ENCODE measurements around the gene CCDC183.

The CCDC183 gene

DNA sequence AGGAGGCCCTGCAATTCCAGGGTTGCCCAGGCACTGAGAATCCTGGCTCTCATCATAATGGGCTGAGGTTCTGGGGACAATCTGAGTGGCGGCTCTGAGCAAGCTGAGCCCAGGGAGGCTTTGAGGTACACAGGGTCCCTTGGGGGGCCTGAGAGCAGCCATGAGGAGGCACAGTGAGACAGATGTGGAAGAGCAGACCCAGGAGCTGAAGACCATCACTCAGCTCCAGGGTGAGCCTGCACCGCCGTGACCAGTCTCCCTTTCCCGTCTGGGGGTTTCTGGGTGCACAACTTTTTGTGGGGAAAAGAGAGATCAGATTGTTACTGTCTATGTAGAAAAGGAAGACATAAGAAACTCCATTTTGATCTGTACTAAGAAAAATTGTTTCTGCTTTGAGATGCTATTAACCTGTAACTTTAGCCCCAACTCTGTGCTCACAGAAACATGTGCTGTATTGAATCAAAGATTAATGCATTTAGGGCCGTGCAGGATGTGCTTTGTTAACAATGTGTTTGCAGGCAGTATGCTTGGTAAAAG lies at the start of gene CCDC183:
CCDC183 (plus strand) TSS at position 101 of the 537 bp plus-strand sequence; CDS start at position 161, 60 bp downstream.
- Histone ChIP-seq H3K36me3 (ENCODE audit: control insufficient read depth in 1 of 2, insufficient read depth in 2 of 2, low read length in 2 of 2) (no peaks in the 10 kb centered on the region), H3K4me3 (ENCODE audit: low read depth in 1 of 2, low read length in 2 of 2) (no peak within 1 kb of the TSS), H3K27ac (ENCODE audit: low read length) (no peak within 1 kb of the TSS), H3K9me3 (ENCODE audit: control insufficient read depth in 1 of 2, low read length in 2 of 2) (no peaks in the 10 kb centered on the region), H3K4me1 (ENCODE audit: control insufficient read depth in 1 of 2, insufficient read depth in 2 of 2, low read length in 2 of 2) (peaks cover 0 to 29% of the 10 kb centered on the region in 2 donors), H3K27me3 (ENCODE audit: low read depth, low read length) (peaks cover 15% of the 10 kb centered on the region)

DNA sequence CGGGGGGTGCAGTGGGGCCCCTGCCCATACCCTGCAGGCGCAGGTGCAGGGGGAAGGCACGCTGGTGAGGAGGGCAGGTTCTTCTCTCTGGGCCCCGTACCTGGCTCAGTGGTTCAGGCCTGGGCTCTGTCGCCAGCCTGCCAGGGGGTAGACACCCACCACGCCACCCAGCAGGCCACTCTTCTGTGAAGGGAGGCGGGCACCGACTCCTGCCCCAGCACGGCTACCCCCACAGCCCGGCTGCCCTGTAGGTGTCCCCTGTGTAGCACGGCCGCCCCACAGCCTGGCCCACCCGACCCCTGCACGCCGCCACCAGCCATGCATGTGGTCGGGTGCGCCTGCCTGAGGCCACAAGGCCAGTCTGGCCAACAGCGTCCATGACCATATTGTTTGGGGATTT lies 49.5 kb upstream of the CCDC183 start:
- no peaks in the 10 kb centered on the region for H3K36me3 ChIP-seq (ENCODE audit: control insufficient read depth in 1 of 2, insufficient read depth in 2 of 2, low read length in 2 of 2)
- no peak overlapping the region for H3K27ac ChIP-seq (ENCODE audit: low read length)
- H3K4me3 ChIP-seq (ENCODE audit: low read depth in 1 of 2, low read length in 2 of 2) = no peak overlapping the region
- H3K9me3 ChIP-seq (ENCODE audit: control insufficient read depth in 1 of 2, low read length in 2 of 2) = peaks cover 0 to 3% of the 10 kb centered on the region in 2 donors
- H3K27me3 ChIP-seq (ENCODE audit: low read depth, low read length) = peaks cover 8% of the 10 kb centered on the region
- peaks cover 0 to 14% of the 10 kb centered on the region in 2 donors for H3K4me1 ChIP-seq (ENCODE audit: control insufficient read depth in 1 of 2, insufficient read depth in 2 of 2, low read length in 2 of 2)

DNA sequence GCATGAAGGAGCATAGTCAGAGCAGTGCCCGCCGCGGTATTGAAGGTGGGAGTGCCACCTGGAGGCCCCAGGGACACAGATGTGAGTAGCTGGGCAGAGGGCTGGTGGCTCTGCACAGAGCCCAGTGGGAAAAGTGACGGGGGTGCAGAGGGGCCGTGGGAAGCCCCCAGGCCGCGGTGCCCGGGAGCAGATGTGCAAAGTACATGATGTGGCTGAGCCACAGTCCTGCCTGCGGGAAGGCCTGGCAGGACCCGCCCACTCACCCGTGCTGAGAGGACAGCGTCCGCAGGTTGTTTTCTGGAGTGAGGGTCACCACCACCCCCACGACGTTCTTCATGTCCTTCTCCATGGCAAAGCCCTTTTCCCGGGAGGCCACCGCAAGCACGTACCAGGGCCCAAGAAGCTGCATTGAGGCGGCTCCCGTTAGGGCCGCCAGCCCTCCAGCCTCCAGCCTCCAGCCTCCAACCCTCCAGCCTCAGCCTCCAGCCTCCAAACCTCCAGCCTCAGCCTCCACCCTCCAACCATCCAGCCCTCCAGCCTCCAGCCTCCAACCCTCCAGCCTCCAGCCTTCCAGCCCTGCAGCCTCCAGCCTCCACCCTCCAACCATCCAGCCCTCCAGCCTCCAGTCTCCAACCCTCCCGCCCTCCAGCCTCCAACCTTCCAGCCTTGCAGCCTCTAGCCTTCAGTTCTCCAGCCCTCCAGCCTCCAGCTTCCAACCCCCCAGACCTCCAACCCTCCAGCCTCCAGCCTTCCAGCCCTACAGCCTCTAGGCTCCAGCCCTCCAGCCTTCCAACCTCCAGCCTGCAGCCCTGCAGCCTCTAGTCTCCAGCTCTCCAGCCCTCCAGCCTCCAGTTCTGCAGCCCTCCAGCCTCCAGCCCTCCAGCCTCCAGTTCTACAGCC lies 48.7 kb upstream of the CCDC183 start:
- Histone ChIP-seq H3K36me3 (ENCODE audit: control insufficient read depth in 1 of 2, insufficient read depth in 2 of 2, low read length in 2 of 2) (no peaks in the 10 kb centered on the region), H3K27me3 (ENCODE audit: low read depth, low read length) (no peaks in the 10 kb centered on the region), H3K27ac (ENCODE audit: low read length) (no peak overlapping the region)

DNA sequence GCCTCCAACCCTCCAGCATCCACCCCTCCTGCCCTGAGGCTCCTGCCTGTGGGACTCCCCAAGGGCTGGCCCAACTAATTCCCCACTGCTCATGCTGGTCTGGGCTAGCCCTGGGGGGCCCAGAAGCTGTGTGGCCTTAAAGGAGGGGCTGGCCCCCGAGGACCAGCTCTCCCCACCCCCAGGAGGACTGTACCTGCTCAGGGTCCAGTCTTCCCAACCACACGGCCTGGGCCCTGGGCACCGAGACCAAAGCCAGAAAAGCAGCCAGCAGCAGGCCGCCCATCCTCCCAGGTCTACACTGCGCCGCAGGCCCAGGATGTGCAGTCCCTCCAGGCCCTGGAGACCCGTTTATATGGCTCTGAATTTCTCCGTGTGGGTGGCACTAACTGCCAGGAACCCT lies 47.9 kb upstream of the CCDC183 start, which contains the start of gene LCN6:
LCN6 (minus strand) TSS at position 325 of the 400 bp plus-strand sequence; CDS start at position 283, 42 bp downstream.
- Histone ChIP-seq H3K27me3 (ENCODE audit: low read depth, low read length) (no peaks in the 10 kb centered on the region), H3K4me1 (ENCODE audit: control insufficient read depth in 1 of 2, insufficient read depth in 2 of 2, low read length in 2 of 2) (peaks cover 0 to 4% of the 10 kb centered on the region in 2 donors), H3K9me3 (ENCODE audit: control insufficient read depth in 1 of 2, low read length in 2 of 2) (peaks cover 0 to 10% of the 10 kb centered on the region in 2 donors), H3K36me3 (ENCODE audit: control insufficient read depth in 1 of 2, insufficient read depth in 2 of 2, low read length in 2 of 2) (no peaks in the 10 kb centered on the region), H3K4me3 (ENCODE audit: low read depth in 1 of 2, low read length in 2 of 2) (no peak within 1 kb of the TSS), H3K27ac (ENCODE audit: low read length) (no peak within 1 kb of the TSS)

More for the DNA sequence above, 48.7 kb upstream of the CCDC183 start:
- Histone ChIP-seq H3K4me1 (ENCODE audit: control insufficient read depth in 1 of 2, insufficient read depth in 2 of 2, low read length in 2 of 2) (peaks cover 0 to 6% of the 10 kb centered on the region in 2 donors), H3K9me3 (ENCODE audit: control insufficient read depth in 1 of 2, low read length in 2 of 2) (peaks cover 0 to 10% of the 10 kb centered on the region in 2 donors), H3K4me3 (ENCODE audit: low read depth in 1 of 2, low read length in 2 of 2) (no peak overlapping the region)

DNA sequence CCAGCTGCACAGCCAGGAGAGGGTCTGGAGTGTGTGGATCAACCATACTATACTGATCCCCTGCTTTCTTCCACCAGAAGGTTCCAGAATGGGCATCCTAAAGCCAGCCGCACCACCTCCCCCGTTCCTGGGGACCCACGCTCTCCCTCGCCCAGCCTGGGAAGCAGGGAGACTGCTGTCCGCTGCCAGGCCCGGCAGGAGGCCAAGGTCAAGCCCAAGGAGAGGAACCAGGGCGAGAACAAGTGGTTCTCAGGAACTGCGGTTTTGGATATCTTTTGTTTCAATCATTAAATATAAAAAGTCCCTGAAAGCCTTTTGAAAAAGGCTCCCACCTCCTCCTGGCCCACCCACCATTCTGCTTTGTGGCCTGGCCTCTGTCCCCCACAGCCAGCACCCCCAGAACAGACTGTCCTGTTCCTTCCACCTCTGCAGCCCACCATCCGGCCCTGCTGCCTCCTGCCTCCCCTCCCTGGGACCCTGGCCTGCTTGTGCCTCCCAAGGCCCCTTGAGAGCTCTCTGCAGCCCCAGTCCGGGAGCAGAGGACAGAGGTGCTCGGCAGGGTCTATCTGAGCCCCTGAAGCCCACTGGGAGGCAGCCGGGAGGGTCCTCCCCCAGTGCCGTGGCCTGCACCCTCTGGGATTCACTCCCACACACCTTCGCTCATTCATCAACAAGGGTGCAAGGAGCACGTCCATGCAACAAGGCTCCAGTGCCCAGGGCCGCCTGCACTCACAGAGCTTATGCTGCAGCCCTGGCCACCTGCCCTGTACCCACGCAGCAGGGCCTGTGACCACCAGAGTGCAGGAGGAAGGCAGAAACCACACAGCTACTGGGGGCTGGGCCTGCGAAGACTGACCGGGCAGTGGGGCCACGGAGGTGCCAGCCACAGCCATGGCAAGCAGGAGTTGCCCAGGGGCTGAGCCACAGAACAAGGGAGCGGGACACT lies 47.2 kb upstream of the CCDC183 start:
- Histone ChIP-seq H3K4me1 (ENCODE audit: control insufficient read depth in 1 of 2, insufficient read depth in 2 of 2, low read length in 2 of 2) (peaks cover 0 to 4% of the 10 kb centered on the region in 2 donors), H3K27ac (ENCODE audit: low read length) (no peak overlapping the region), H3K27me3 (ENCODE audit: low read depth, low read length) (no peaks in the 10 kb centered on the region), H3K4me3 (ENCODE audit: low read depth in 1 of 2, low read length in 2 of 2) (no peak overlapping the region), H3K9me3 (ENCODE audit: control insufficient read depth in 1 of 2, low read length in 2 of 2) (peaks cover 0 to 10% of the 10 kb centered on the region in 2 donors), H3K36me3 (ENCODE audit: control insufficient read depth in 1 of 2, insufficient read depth in 2 of 2, low read length in 2 of 2) (no peaks in the 10 kb centered on the region)

DNA sequence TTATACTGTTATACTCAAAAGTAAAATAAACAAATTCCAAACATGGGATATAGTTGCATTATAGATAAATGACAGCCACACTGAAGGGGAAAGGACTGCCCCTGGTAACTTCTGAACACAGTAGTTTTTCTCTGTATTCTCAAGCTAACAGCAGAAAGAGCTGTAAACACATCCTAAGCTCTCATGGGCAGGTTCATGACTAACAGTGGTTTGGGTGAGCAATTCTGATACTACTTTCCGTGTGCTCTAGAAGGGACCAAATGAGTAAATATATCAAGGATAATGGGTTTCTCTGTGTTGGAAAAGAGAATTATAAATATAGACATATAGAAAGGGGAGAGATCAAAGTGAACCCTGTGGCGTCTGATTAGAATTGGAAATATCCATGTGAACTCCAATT lies 45.6 kb upstream of the CCDC183 start:
- Histone ChIP-seq H3K4me1 (ENCODE audit: control insufficient read depth in 1 of 2, insufficient read depth in 2 of 2, low read length in 2 of 2) (peaks cover 0 to 4% of the 10 kb centered on the region in 2 donors), H3K36me3 (ENCODE audit: control insufficient read depth in 1 of 2, insufficient read depth in 2 of 2, low read length in 2 of 2) (no peaks in the 10 kb centered on the region), H3K9me3 (ENCODE audit: control insufficient read depth in 1 of 2, low read length in 2 of 2) (peaks cover 0 to 12% of the 10 kb centered on the region in 2 donors), H3K27me3 (ENCODE audit: low read depth, low read length) (no peaks in the 10 kb centered on the region), H3K27ac (ENCODE audit: low read length) (no peak overlapping the region), H3K4me3 (ENCODE audit: low read depth in 1 of 2, low read length in 2 of 2) (no peak overlapping the region)

DNA sequence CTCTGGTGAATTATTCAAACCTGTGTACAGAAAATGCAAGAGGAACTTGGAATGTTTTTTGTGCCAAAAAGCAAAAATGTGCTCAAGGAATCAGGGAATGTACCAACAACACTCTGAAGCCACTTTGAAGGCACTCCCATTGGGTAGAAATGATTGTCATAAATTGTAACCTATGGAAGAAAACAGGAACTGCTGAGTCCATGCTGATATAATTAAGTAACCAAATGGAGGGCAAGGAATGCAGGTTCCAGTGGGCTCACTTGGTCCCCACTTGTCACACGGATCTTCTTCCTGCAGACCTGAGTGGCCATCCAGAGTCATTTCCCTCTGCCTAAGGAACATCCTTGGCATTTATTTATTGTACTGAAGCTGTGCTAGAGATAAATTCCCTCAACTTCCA lies 44.9 kb upstream of the CCDC183 start:
- Histone ChIP-seq H3K4me3 (ENCODE audit: low read depth in 1 of 2, low read length in 2 of 2) (no peak overlapping the region), H3K36me3 (ENCODE audit: control insufficient read depth in 1 of 2, insufficient read depth in 2 of 2, low read length in 2 of 2) (no peaks in the 10 kb centered on the region), H3K27me3 (ENCODE audit: low read depth, low read length) (no peaks in the 10 kb centered on the region), H3K4me1 (ENCODE audit: control insufficient read depth in 1 of 2, insufficient read depth in 2 of 2, low read length in 2 of 2) (peaks cover 0 to 4% of the 10 kb centered on the region in 2 donors), H3K9me3 (ENCODE audit: control insufficient read depth in 1 of 2, low read length in 2 of 2) (peaks cover 0 to 14% of the 10 kb centered on the region in 2 donors), H3K27ac (ENCODE audit: low read length) (no peak overlapping the region)

DNA sequence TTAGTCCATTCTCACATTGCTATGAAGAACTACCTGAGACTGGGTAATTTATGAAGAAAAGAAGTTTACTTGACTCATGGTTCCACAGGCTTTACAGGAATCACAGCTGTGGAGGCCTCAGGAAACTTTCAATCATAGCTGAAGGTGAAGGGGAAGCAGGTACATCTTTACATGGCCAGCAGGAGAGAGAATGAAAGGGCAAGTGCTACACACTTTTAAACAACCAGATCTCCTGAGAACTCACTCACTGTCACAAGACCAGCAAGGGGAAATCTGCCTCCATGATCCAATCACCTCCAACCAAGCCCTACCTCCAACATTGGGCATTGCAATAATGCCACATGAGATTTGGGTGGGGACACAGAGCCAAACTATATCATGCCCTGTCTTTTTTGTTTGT lies 44.3 kb upstream of the CCDC183 start:
- H3K27me3 ChIP-seq (ENCODE audit: low read depth, low read length) = no peaks in the 10 kb centered on the region
- peaks cover 0 to 4% of the 10 kb centered on the region in 2 donors for H3K4me1 ChIP-seq (ENCODE audit: control insufficient read depth in 1 of 2, insufficient read depth in 2 of 2, low read length in 2 of 2)
- H3K36me3 ChIP-seq (ENCODE audit: control insufficient read depth in 1 of 2, insufficient read depth in 2 of 2, low read length in 2 of 2) = no peaks in the 10 kb centered on the region
- H3K27ac ChIP-seq (ENCODE audit: low read length) = no peak overlapping the region
- peaks cover 0 to 14% of the 10 kb centered on the region in 2 donors for H3K9me3 ChIP-seq (ENCODE audit: control insufficient read depth in 1 of 2, low read length in 2 of 2)
- no peak overlapping the region for H3K4me3 ChIP-seq (ENCODE audit: low read depth in 1 of 2, low read length in 2 of 2)

DNA sequence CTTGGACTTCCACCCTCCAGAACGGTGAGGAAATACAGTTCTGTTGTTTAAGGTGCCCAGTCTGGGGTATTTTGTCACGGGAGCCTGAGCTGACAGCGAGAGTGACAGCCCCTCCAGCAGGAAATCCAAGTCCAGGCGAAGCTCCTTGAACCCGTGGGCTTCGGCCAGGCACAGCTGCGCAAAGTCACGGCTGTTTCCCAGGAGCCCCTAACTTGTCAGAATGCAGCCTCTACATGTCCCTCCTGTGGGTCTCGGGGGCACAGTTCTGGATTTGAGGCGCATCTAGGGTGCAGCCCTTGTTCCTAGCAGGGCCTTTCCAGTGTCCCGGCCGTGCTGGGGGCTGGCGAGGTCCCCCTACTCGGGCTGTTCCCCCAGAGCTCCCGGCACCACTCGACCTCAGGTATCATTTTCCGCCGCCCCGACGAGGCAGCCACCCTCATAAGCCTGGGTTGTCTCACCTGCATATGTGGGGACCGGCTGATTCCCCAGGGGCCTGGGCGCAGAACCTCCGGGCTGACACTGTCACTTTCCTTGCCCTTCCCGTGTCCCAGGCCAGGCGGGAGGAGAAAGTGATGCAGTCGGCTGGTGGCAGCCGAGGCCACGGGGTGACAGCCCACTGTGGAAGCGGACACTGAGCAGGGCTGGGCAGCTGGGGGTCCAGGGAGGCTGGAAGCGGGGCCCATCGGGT lies 42.6 kb upstream of the CCDC183 start:
- H3K4me1 ChIP-seq (ENCODE audit: control insufficient read depth in 1 of 2, insufficient read depth in 2 of 2, low read length in 2 of 2) = peaks cover 0 to 4% of the 10 kb centered on the region in 2 donors
- no peak overlapping the region for H3K27ac ChIP-seq (ENCODE audit: low read length)
- H3K27me3 ChIP-seq (ENCODE audit: low read depth, low read length) = no peaks in the 10 kb centered on the region
- H3K4me3 ChIP-seq (ENCODE audit: low read depth in 1 of 2, low read length in 2 of 2) = no peak overlapping the region
- H3K36me3 ChIP-seq (ENCODE audit: control insufficient read depth in 1 of 2, insufficient read depth in 2 of 2, low read length in 2 of 2) = no peaks in the 10 kb centered on the region
- H3K9me3 ChIP-seq (ENCODE audit: control insufficient read depth in 1 of 2, low read length in 2 of 2) = peaks cover 0 to 14% of the 10 kb centered on the region in 2 donors

DNA sequence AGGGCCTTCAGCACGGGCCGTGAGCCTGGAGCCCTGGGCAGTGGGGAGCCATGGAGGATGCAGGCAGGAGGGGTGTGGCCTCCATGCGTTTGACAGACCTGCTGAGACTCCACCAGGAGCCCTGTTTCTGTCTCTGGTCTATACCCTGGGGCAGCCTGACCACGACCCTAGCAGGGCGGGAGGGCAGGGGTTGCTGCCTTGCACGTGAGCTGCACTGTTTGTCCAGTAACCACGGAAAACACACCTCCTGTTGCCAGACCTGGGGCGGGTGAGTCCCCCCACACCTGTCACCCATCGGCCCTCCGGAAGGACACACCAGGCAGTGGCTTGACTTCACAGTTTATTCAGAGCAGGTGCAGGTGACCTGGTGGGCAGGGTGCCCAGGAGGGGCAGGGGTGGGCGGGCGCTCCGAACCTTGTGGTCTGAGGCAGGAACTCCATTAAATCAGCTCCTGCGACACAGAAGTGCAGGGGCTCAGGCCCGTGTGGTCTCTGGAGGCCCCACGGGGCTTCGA lies 42.0 kb upstream of the CCDC183 start:
- H3K4me3 ChIP-seq (ENCODE audit: low read depth in 1 of 2, low read length in 2 of 2) = no peak overlapping the region
- H3K9me3 ChIP-seq (ENCODE audit: control insufficient read depth in 1 of 2, low read length in 2 of 2) = peaks cover 0 to 14% of the 10 kb centered on the region in 2 donors
- H3K4me1 ChIP-seq (ENCODE audit: control insufficient read depth in 1 of 2, insufficient read depth in 2 of 2, low read length in 2 of 2) = peaks cover 0 to 4% of the 10 kb centered on the region in 2 donors
- H3K27ac ChIP-seq (ENCODE audit: low read length) = no peak overlapping the region
- no peaks in the 10 kb centered on the region for H3K36me3 ChIP-seq (ENCODE audit: control insufficient read depth in 1 of 2, insufficient read depth in 2 of 2, low read length in 2 of 2)
- H3K27me3 ChIP-seq (ENCODE audit: low read depth, low read length) = no peaks in the 10 kb centered on the region
